ENCODE measurements around the gene ZNF219.
A peak's percentile ranks its signal among the peaks of the same experiment; 100 is the strongest.

The ZNF219 gene

GRCh38 chr14:21098076-21098891 is at the start of gene ZNF219:
ZNF219 (minus strand) TSS chr14:21098655; CDS start chr14:21093591, 5,064 bp downstream.
- DNase-seq: peak; percentile 41

- no peak for DNase-seq
Measured at GRCh38 chr14:21145437-21145836, 47.0 kb upstream of the ZNF219 start.

- DNase-seq: no peak
Measured at GRCh38 chr14:21142357-21142756, 43.9 kb upstream of the ZNF219 start.

DNA sequence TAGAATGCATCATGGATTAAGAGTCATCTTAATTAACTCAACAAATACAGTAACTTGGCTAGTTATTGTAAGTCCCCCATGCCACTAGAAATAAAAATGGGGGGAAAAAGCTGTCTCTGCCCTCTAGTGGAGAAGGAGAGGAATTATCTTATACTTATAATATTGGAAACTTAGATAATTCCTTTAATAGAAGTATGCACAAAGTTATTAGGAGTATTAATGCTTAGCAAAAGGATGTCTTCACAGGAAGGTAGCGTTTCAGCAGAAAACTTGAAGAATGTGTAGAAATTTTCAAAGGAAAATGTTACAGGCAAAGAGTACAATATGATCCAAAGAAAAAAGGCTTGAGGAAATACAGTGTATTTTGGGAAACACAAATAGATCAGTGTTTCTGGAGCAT is 37.6 kb upstream of the ZNF219 start:
- DNase-seq: peak; percentile 24

DNA sequence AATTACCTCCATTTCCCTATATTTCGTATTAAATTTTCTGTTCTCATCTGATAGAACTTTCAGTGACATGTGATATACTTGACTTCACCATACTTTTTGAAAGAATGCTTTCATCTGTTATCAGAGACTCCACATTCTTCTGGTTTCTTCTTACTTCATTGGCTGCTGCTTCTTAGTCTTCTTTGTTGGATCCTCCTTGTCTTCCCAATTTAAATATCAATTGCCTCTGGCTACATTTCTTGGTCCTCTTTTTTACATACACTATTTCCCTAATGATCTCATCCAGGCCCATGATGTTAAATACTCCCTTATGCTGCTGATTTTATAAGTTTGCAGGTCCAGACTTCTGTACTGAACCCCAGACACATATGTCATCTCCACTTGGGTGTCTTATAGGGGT is 35.4 kb upstream of the ZNF219 start:
- no peak for DNase-seq

DNA sequence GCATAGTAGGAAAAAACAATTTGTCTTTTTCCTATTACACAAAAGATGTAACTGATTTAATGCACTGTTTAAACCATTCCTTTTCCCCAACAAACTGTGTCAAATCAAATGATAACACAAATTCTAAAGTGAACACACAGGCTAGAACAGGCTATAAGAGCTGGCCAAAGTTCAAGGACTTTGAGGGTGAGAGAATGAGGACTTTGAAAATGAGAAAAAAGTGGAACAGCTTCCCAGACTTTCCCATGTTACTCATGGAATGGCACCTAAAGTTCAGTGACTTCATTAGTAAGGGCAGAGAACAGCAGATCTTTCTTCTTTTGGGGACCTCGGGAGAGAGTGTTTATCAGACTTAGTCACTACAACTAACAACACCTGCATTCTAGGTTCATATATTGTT is 25.0 kb upstream of the ZNF219 start:
- DNase-seq: no peak

- no peak for DNase-seq
Measured at GRCh38 chr14:21121122-21121521, 22.7 kb upstream of the ZNF219 start.

DNA sequence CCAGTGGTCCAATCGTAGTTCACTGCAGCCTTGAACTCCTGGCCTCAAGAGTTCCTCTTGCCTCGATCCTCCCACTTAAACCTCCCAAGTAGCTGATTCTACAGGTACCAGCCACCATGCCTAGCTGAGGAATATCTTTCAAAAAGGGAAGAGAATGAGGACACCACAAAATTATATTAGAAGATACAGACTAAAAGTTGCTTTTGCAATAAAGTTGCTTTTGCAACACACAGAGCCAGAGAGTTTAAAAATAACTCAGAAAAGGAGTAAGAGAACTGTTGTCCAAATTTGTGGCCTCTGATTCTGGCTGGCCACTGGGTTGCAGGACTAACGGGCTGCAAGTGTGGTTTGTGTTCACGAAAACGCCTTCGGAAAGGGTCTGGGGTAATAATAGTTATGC is 22.2 kb upstream of the ZNF219 start:
- no peak for DNase-seq

DNA sequence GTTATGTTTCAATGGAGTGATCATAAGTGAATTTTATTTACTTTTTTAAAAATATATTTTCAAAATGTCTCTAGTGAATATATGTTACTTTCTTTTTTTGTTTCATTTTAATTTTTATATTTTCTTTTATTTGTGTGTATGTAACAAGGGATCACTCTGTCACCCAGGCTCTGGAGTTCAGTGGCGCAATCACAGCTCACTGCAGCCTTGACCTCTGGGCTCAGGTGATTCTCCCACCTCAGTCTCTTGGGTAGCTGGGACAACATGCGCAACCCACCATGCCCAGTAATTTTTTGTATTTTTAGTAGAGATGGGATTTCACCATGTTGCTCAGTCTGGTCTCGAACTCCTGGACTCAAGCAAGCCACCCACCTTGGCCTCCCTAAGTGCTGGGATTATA is 20.5 kb upstream of the ZNF219 start:
- DNase-seq: no peak

DNA sequence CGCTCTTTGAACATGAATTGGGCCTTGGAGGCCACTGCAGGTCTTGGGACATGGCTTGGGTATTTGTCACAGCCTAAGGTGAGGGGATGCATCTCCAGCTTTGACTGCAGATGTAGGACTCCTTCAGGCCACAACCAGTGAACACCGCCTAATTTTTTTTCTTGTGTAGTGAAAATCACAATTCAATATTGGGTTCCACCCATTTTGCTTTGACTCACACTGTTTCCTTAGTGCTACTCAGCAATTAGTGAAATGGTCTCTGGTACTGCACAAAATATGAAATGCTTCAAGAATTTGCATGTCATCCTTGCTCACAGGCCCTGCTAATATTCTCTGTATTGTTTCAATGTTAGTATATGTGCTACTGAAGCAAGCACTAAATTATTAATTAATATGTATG is 14.9 kb upstream of the ZNF219 start:
- DNase-seq: no peak

GRCh38 chr14:21112255-21112654 is 13.8 kb upstream of the ZNF219 start:
- DNase-seq: no peak

DNA sequence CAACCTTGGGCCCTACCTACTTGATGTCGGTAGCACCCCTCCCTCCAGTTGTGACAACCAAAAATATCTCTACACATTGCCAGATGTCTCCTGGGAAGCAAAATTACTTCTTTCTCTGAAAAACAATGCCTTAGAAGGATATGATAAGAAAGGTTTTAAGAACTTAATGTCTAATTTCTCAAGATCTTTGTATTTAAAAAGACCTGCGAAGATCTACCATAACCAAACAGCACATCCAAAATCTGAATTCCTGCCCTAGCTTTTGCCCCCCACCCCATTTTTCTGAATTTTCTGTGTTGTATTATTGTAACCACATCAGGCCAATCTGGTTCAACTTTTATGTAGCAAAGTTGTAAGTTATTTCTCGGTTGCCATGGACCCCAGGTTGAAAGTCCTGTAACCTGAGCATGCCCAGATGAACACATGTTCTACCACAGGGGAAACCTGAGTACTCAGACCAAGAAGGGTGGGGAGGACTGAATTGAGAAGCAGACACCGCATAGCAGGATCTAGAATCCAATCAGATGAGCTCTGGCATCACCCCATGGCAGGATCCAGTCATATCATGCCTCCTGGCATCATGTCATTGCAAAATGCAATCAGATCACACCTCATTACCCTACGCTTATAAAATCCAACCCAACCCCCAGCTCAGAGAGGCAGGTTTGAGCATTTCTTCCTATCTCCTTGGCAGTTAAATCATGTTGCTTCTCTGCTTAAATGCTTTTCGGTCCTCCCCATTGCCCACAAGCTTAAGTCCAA is 11.1 kb upstream of the ZNF219 start:
- peak; percentile 67 for DNase-seq

DNA sequence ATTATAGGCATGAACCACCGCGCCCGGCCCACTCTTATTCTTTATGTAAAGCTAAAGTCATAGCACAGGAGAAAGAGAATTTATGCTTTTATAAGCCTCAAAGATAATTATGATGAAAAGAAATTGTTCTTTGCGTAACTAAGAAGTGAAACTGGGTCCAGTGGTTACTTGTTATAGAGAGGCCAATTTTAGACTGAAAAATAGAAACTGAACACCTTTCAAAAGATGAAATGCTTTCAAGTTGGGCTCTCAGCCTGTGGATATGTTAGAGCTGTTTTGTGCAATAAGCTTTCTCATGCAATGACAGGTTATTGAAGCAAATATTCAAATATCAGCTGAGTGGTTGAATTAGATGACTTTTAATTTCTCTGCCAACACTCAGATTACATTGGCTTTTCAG is 10.3 kb upstream of the ZNF219 start:
- no peak for DNase-seq

DNA sequence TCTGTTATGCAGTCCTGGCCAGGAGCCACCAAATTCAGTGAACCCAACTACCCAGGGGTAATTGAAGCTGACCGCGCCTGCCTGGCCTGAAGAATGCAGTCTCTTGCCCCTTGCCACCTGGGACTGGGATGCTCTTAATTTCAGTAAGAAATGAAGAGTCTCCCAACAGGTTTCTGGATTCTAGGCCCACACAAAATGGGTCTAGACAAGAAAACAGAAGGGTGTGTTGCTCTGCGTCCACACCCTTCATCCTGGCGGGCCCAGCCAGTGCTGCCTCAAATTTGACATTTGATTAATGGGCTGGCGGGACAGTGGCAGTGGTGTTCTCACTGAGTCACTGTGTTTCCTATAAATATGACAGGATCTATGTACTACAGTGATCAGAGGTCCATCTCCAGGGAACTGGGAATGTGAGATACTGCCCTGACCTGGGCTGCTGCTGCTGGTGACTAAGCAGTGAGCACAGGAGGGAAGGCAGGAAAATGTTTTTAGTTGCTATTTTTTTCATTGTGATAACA is 8.9 kb upstream of the ZNF219 start:
- no peak for DNase-seq

DNA sequence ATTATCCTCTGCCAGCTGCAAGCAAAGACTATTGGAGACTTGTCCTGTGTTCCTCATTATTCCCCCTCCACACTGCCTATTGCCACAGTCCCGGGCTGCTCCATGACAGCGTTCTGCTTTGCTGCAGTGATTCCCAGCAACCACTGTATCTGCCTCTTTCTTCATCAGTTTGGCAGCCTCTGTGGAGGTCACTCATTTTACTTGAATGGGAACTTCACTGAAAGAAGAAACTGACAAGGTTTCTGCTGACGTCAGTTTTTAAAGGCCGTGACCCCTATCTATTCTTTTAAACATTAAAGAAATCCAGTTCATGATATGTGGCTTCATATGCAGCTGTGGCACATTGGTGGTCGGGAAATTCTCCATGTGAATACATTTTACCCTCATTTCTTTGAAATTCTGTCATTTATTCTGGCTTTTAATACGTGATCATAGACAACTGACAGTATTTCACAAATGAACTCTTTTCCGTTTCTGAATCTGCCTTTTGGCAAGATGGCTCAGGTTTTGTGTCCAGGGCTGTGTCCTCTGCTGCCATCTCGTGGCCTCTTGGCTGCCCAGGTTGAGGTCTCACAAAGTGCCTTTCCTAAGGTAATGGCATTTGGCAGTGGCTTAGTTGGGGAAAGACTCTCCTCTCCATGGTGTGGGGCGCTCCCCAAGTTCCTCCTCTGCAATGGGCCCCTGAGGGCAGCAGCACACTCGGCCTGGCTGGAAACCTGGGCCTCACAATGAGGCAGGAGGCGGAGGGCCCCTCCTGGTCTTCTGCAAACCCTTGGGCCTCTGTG is 8.2 kb upstream of the ZNF219 start:
- DNase-seq: peak; percentile 64

DNA sequence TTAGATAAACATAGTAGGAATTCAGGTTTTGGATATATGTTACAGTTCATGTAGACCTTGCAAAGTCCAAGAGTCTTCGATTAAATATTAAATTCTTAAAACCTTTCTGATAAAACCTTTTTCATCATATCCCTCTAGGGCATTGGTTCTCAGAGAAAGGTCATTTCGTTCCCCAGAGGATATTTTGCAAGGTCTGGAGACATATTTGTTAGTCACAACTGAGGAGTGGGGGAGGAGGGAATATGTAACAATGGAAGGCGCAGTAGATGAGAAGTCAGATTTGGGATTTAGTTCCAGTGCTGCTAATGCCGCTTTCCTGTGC is 7.7 kb upstream of the ZNF219 start:
- DNase-seq: no peak

- DNase-seq: no peak
Measured at GRCh38 chr14:21105095-21105494, 6.6 kb upstream of the ZNF219 start.

- DNase-seq: peak; percentile 90
Measured at GRCh38 chr14:21104448-21105060, 6.1 kb upstream of the ZNF219 start.

GRCh38 chr14:21103710-21104447 is 5.4 kb upstream of the ZNF219 start:
- peak; percentile 91 for DNase-seq

DNA sequence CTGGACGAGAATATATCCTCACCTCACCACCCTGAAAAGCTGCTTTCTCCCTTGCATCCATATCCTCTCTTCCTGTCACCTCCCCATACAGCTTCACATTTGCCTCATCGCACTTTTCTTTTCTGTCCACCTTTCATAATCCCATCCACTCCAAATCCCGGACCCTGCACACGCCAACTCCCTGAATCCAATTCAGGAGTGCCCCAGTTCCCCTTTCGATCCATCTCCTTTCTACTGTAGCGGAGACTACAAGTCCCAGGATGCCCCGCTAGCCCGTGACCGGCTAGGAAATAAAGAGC is 4.9 kb upstream of the ZNF219 start:
- DNase-seq: no peak

DNA sequence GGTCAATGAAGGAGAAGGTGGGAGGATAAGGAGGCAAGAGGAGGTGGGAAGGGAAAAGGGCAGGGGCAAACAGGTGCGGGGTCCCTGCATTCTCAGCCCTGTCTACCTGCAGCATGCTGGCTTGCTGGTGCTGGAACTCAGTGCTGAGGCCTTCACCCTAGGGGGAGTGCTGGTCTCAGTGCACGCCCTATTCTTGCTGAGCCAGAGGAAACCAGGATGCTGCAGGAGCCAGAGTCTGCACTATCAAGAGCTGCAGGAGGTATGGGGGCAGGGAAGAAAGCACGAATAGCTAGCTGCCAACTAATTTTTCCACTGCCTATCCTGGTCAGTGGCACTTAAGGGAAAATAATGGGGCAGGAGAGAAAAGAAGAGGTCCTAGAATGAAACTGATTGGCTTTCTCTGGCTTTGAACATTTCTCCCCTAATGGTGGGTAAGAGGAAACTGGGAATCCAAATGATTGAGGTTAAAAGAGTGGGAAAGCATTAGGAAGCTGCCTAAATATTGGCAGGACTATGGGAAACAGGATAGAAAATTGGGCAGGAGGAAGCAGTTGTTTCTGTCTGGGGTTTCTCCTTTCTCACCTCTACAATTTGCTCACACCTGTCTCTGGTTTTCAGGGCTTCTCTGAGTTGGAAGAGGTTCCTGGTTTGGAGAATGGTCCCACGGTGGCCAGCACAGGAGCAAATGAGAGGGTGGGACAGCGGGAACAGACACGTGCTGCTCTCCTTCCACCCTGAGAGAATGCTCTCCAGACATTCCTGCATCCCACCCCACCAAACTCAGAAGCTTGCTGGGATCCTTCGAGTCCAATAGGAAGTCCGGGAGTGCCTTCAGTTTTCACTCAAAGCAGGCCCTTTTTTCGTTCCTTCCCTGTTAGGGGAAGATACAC is 4.3 kb upstream of the ZNF219 start:
- DNase-seq: no peak
